HG03159 (cell line): Measurements from ENCODE around the gene LGR4.

ENCODE experiments used
- ATAC-seq: cut with Tn5 transposase; IDR thresholded peaks from one replicate; pipeline ENCODE4 v1.9.1; 2021; ENCODE audit warnings: mild to moderate bottlenecking, moderate library complexity; ENCODE audit not compliant: unreplicated experiment

The LGR4 gene

GRCh38 chr11:27433742-27434141, 38.8 kb downstream of the LGR4 start:
- ATAC-seq: no peak

GRCh38 chr11:27431808-27432207, 40.8 kb downstream of the LGR4 start:
- ATAC-seq: no peak

- ATAC-seq: no peak
Measured at GRCh38 chr11:27429761-27430393, 42.7 kb downstream of the LGR4 start.

- no peak for ATAC-seq
Measured at GRCh38 chr11:27427183-27427980, 45.2 kb downstream of the LGR4 start.

- no peak for ATAC-seq
Measured at GRCh38 chr11:27425814-27426213, 46.8 kb downstream of the LGR4 start.

- ATAC-seq: no peak
Measured at GRCh38 chr11:27423125-27423524, 49.5 kb downstream of the LGR4 start.

- ATAC-seq: no peak
Measured at GRCh38 chr11:27421819-27422494, 50.6 kb downstream of the LGR4 start.

- no peak for ATAC-seq
Measured at GRCh38 chr11:27420722-27421572, 51.6 kb downstream of the LGR4 start.

- no peak for ATAC-seq
Measured at GRCh38 chr11:27420217-27420616, 52.4 kb downstream of the LGR4 start.

GRCh38 chr11:27418356-27418755, 54.2 kb downstream of the LGR4 start:
- ATAC-seq: no peak

GRCh38 chr11:27416568-27417176, 55.9 kb downstream of the LGR4 start:
- ATAC-seq: no peak

GRCh38 chr11:27414644-27415043, 57.9 kb downstream of the LGR4 start:
- no peak for ATAC-seq

- ATAC-seq: no peak
Measured at GRCh38 chr11:27413218-27413617, 59.4 kb downstream of the LGR4 start.

GRCh38 chr11:27412192-27412691, 60.3 kb downstream of the LGR4 start:
- no peak for ATAC-seq

GRCh38 chr11:27411328-27411727, 61.3 kb downstream of the LGR4 start:
- ATAC-seq: no peak

GRCh38 chr11:27410272-27410671, 62.3 kb downstream of the LGR4 start:
- no peak for ATAC-seq

GRCh38 chr11:27409742-27410141, 62.8 kb downstream of the LGR4 start:
- ATAC-seq: no peak

- ATAC-seq: no peak
Measured at GRCh38 chr11:27409049-27409448, 63.5 kb downstream of the LGR4 start.

- no peak for ATAC-seq
Measured at GRCh38 chr11:27408246-27408800, 64.3 kb downstream of the LGR4 start.
